Activated T-cell treated with anti-CD3 and anti-CD28 coated beads for 48 hours (primary cell): ENCODE results near the gene CD99.
"Not testable (repeated sequence)": the region's sequence is repeated elsewhere in the genome, so short reads cannot be mapped to it uniquely, and the experiment has no call there.

Source experiments
- DNase-seq: peaks from one replicate; pipeline ENCODE4 v3.0.0-alpha.2; 2020; ENCODE audit warnings: low read depth

CD99 gene

GRCh38 chrX:2727264-2727663 is 36.2 kb downstream of the CD99 start:
- DNase-seq: not testable (repeated sequence)

- DNase-seq: no peak
These were observed 41.0 kb downstream of the CD99 start for GRCh38 chrX:2732076-2732475.

GRCh38 chrX:2732649-2733048 is 41.6 kb downstream of the CD99 start:
- no peak for DNase-seq

GRCh38 chrX:2733286-2733685 is 42.2 kb downstream of the CD99 start:
- DNase-seq: no peak

GRCh38 chrX:2735270-2735669 is 44.2 kb downstream of the CD99 start:
- DNase-seq: no peak

GRCh38 chrX:2740672-2741071 is 49.6 kb downstream of the CD99 start:
- DNase-seq: no peak

- DNase-seq: no peak
These were observed 50.3 kb downstream of the CD99 start for GRCh38 chrX:2741386-2741785.

GRCh38 chrX:2746250-2746649 is 55.2 kb downstream of the CD99 start:
- DNase-seq: not testable (repeated sequence)

GRCh38 chrX:2748171-2748814 is 57.2 kb downstream of the CD99 start:
- no peak for DNase-seq

- DNase-seq: no peak
These were observed 57.7 kb downstream of the CD99 start for GRCh38 chrX:2748815-2749188.

- DNase-seq: no peak
These were observed 60.2 kb downstream of the CD99 start for GRCh38 chrX:2751291-2751690.

- not testable (repeated sequence) for DNase-seq
These were observed 60.8 kb downstream of the CD99 start, which contains the start of gene XG for GRCh38 chrX:2751874-2752300. XG (plus strand) TSS chrX:2752040; CDS start chrX:2752275, 235 bp downstream.

GRCh38 chrX:2752441-2752840 is 61.3 kb downstream of the CD99 start:
- DNase-seq: not testable (repeated sequence)

- DNase-seq: not testable (repeated sequence)
These were observed 64.1 kb downstream of the CD99 start for GRCh38 chrX:2755163-2755715.

GRCh38 chrX:2756548-2756947 is 65.5 kb downstream of the CD99 start:
- DNase-seq: no peak

GRCh38 chrX:2761246-2761645 is 70.2 kb downstream of the CD99 start:
- no peak for DNase-seq

- not testable (repeated sequence) for DNase-seq
These were observed 71.6 kb downstream of the CD99 start for GRCh38 chrX:2762671-2763070.

GRCh38 chrX:2764766-2765548 is 73.9 kb downstream of the CD99 start:
- not testable (repeated sequence) for DNase-seq

GRCh38 chrX:2765549-2765830 is 74.4 kb downstream of the CD99 start:
- no peak for DNase-seq

GRCh38 chrX:2766906-2767305 is 75.8 kb downstream of the CD99 start:
- DNase-seq: no peak

- no peak for DNase-seq
These were observed 76.7 kb downstream of the CD99 start for GRCh38 chrX:2767631-2768455.

GRCh38 chrX:2769615-2770014 is 78.5 kb downstream of the CD99 start:
- DNase-seq: no peak
